HG02884 (cell line): ENCODE data around the gene NPW.

Source experiments
- ATAC-seq: cut with Tn5 transposase; IDR thresholded peaks from one replicate; pipeline ENCODE4 v1.9.1; 2021; ENCODE audit warnings: mild to moderate bottlenecking, moderate library complexity; ENCODE audit not compliant: unreplicated experiment

The NPW gene

GRCh38 chr16:2047330-2048115 is 27.9 kb downstream of the NPW start, which contains the start of the genes NTHL1 and TSC2:
Gene NTHL1 (minus strand): TSS chr16:2047834. CDS start chr16:2047823, 11 bp downstream.
Gene TSC2 (plus strand): TSS chr16:2047985. CDS start chr16:2048616, 631 bp downstream.
- peak; percentile 86 for ATAC-seq

DNA sequence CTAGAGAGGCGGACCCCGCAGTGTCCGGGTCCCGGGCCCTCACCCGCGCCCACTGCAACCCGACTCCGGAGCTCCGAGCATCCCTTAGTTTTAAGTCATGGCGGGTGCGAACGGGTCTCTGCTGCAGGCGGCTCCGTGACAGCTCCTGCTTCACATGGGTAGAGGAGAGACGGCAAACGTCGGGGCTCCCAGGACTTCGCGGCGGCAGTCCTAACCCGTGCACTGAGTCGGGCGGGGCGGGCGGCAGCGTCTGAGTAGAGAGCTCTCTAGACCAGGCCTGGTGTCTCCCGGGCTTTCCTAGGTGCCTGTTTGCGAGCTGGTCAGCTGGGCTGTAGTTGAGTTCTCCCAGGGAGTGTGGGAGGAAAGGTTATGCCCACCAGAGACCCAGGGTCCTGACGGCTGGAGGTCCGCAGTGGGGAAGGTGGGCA is 28.5 kb downstream of the NPW start:
- ATAC-seq, result no peak

GRCh38 chr16:2053211-2053610 is 33.6 kb downstream of the NPW start:
- ATAC-seq, result no peak

DNA sequence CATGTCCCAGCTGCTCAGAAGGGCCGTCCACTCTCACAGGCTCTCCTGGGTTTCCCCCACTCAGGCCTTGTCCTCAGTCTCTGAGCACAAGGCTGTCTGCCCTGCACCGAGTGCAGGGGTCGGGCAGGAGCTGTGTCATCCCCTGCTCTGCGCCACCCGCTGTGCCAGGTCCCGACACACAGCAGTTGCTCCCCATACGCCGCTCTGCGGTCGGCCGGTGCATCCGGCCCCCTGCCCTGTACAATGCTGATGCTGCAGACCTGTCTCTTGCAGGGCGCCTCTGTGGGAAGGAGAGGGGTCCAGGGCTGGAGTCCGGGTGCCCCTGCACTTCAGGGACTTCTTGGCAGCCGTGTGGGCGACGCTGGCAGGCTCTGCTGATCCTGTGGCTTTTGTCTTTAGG is 34.3 kb downstream of the NPW start:
- ATAC-seq, result no peak

- ATAC-seq, result no peak
Observed at GRCh38 chr16:2054543-2055245, 35.1 kb downstream of the NPW start.

GRCh38 chr16:2056077-2056476 is 36.5 kb downstream of the NPW start:
- no peak for ATAC-seq

- ATAC-seq, result no peak
Observed at GRCh38 chr16:2056681-2057407, 37.3 kb downstream of the NPW start.

GRCh38 chr16:2057438-2057837 is 37.9 kb downstream of the NPW start:
- no peak for ATAC-seq

DNA sequence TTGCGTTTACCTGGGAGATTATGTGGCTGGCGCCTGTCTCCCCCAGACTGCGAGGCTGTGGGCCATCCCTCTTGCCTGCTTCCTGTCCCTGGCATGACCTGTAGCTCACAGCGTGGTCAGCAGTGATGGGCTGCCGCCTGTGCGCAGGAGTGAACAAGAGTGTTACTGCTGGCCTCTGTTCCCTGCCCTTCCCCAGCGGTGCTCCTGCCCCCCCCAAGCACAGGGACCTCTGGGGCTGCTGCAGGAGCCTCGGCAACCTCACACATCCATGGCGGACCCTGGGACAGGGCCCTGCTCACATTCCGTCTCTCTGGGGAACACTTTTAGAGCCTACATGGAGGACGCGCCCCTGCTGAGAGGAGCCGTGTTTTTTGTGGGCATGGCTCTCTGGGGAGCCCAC is 38.8 kb downstream of the NPW start:
- no peak for ATAC-seq

DNA sequence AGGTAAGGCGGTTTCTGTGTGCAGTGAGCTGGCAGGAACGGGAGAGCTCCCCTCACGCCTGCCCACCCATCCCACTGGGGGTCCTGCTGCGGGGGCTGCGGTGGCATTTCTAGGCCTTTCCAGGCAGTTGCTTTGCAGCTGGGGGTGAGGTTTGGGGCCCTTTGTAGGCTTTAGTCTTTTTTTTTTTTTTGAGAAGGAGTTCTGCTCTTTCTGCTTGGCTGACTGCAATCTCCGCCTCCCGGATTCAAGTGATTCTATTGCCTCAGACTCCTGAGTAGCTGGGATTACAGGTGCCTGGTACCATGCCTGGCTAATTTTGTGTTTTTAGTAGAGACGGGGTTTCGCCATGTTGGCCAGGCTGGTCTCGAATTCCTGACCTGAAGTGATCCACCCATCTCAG is 39.3 kb downstream of the NPW start:
- no peak for ATAC-seq

GRCh38 chr16:2060346-2060745 is 40.8 kb downstream of the NPW start:
- ATAC-seq, result no peak

DNA sequence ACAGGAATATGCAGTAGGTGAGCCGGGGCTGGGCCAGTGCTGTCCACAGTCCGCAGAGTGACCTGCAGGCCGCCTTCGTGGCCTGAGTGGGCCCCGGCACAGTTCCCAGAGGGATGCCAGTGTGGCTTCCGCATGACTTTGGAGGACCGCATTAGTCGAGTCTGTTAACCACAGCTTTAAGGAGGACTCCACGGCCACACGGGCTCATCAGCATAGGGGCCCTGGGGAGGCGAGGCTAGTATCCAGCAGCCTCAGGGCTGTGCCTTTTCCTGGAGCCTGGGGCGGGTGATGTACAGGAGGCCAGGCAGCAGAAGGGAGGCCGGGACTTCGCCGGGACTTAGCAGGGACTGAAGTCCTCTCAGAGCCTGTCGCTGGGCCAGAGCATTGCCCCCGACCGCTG is 41.4 kb downstream of the NPW start:
- ATAC-seq, result no peak

- ATAC-seq, result no peak
Observed at GRCh38 chr16:2061526-2061925, 41.9 kb downstream of the NPW start.

DNA sequence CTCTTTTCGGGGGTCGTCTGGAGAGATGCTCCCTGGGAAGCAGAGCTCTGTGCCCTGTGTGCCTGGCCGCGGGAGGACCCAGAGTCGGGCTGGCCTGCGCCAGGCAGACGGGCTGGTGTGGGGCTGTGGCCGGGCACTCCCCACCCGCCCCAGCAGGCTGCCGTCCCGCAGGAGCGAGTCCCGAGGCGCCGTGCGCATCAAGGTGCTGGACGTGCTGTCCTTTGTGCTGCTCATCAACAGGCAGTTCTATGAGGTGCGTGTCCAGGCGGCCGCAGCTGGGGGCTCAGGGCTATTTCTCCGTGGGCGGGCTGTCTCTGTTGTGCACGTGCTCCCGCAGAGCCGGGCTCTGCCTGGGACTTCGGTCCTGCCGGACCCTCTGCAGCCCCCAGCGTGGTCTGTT is 43.2 kb downstream of the NPW start:
- no peak for ATAC-seq

GRCh38 chr16:2063861-2064260 is 44.3 kb downstream of the NPW start:
- no peak for ATAC-seq

DNA sequence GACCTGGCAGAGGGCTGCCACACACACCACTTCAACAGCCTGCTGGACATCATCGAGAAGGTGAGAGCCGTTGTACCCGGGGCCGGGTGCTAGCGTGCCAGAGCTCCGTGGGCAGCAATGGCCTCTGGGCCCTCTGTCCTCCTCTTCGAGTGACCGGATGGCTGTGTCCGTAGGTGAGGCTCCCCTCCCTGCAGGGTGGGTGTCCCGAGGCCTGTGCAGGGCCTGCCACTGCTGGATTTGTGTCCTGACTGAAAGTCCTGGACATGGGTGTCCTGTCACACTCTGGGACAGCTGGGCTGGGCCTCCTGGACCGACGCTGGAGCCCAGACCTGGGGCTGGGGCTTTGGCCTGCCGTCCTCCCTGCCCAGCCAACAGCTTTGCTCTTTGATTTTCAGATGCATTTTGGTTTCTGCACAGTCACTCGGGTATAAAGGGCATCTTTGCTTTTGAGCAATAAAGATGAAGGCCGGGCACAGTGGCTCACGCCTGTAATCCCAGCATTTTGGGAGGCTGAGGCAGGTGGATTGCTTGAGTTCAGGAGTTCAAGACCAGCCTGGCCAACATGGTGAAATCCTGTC is 44.9 kb downstream of the NPW start:
- ATAC-seq, result no peak

- ATAC-seq, result no peak
Observed at GRCh38 chr16:2066139-2066538, 46.6 kb downstream of the NPW start.
